Stomach (tissue), 4 donors: ENCODE measurements around the gene IFNGR1.

Experiments
- CTCF ChIP-seq, 7 experiments: fragments of 450-650 bp in 4 of 7; fragments of 200-600 bp in 3 of 7; sonication (generic) in 3 of 7; IDR thresholded peaks; one replicate each; pipeline ENCODE4 v1.5.1; 2016 to 2019; ENCODE audit warnings: antibody characterized with exemption in 7 of 7, control low read depth in 2 of 7, mild to moderate bottlenecking in 1 of 7
- POLR2A ChIP-seq, 4 donors: fragments of 450-650 bp; IDR thresholded peaks; one replicate each; pipeline ENCODE4 v1.6.1; 2016; ENCODE audit warnings: antibody characterized with exemption in 4 of 4, control low read depth in 2 of 4, mild to moderate bottlenecking in 1 of 4, moderate library complexity in 1 of 4
- POLR2AphosphoS5 ChIP-seq, 3 donors: sonication (generic); formaldehyde crosslinking; IDR thresholded peaks; one replicate each; pipeline ENCODE4 v1.6.1; 2016; ENCODE audit warnings: antibody characterized with exemption in 3 of 3

DNA sequence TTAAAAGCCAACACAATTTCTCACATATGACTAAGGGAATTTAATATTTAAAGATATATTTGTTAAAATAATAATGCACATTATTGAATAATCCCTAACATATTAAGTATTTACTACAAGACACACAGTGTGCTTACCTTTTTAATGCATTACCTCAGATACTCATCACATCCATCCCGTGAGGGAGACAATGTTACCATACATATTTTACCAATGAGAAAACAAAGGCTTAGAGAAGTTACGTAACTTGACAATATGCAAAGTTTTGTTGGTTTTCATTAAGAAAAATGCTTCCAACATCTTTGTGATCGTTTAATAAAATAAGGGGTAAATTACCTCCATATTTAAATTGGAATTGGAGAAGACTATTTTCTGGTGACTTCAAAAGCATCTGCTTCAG is 4.3 kb downstream of the IFNGR1 start:
- TF ChIP-seq POLR2A (IDR thresholded peaks at IDR 0.05) (no peak), CTCF (IDR thresholded peaks at IDR 0.05) (no peak), POLR2AphosphoS5 (IDR thresholded peaks at IDR 0.05) (no peak)
